HEK293T (cell line): ENCODE measurements around the gene CSTF3.

Source experiments
- BHLHE40 ChIP-seq: fragments of 450-650 bp; IDR thresholded peaks from 2 replicates; pipeline ENCODE4 v1.6.1; 2016; ENCODE audit warnings: mild to moderate bottlenecking, moderate library complexity, borderline replicate concordance
- FOXA1 ChIP-seq: fragments of 450-650 bp; IDR thresholded peaks from 2 replicates; pipeline ENCODE4 v1.6.1; 2016; ENCODE audit warnings: mild to moderate bottlenecking
- FOXM1 ChIP-seq: fragments of 450-650 bp; IDR thresholded peaks from 2 replicates; pipeline ENCODE4 v1.6.1; 2017; ENCODE audit warnings: mild to moderate bottlenecking, borderline replicate concordance
- NFRKB ChIP-seq: fragments of 450-650 bp; IDR thresholded peaks from 2 replicates; pipeline ENCODE4 v1.6.1; 2016; ENCODE audit warnings: mild to moderate bottlenecking, moderate library complexity
- SP1 ChIP-seq: fragments of 450-650 bp; IDR thresholded peaks from 2 replicates; pipeline ENCODE4 v1.6.1; 2017
- SUZ12 ChIP-seq: fragments of 450-650 bp; IDR thresholded peaks from 2 replicates; pipeline ENCODE4 v1.6.1; 2016; ENCODE audit warnings: mild to moderate bottlenecking
- TARDBP ChIP-seq: fragments of 450-650 bp; IDR thresholded peaks from 2 replicates; pipeline ENCODE4 v1.6.1; 2016

GRCh38 chr11:33060271-33060670, 101.0 kb downstream of the CSTF3 start:
- TF ChIP-seq FOXA1, result no peak
- no peak for TF ChIP-seq NFRKB
- TF ChIP-seq BHLHE40, result no peak
- TF ChIP-seq SP1, result no peak
- TF ChIP-seq FOXM1, result no peak
- TF ChIP-seq SUZ12, result no peak
- TF ChIP-seq TARDBP, result no peak
